Measurements from ENCODE around the gene CLNK.

DNA sequence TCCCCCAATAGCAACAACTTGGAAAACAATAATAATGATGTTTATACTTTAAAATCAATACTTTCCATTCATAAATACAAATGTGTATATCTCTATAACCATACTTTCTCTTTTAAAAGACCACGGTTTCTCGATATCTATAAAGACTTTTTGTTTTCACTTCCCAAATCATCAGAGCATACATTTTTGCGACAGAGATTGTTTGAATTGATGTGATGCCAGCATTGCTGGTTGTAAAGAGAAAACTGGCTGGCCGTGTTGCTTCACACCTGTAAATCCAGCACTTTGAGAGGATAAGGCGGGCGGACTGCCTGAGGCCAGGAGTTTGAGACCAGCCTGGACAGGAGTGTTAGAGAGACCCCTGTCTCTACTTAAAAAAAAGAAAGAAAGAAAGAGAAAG, 149.7 kb downstream of the CLNK start:
- TF ChIP-seq, protein P1, sequence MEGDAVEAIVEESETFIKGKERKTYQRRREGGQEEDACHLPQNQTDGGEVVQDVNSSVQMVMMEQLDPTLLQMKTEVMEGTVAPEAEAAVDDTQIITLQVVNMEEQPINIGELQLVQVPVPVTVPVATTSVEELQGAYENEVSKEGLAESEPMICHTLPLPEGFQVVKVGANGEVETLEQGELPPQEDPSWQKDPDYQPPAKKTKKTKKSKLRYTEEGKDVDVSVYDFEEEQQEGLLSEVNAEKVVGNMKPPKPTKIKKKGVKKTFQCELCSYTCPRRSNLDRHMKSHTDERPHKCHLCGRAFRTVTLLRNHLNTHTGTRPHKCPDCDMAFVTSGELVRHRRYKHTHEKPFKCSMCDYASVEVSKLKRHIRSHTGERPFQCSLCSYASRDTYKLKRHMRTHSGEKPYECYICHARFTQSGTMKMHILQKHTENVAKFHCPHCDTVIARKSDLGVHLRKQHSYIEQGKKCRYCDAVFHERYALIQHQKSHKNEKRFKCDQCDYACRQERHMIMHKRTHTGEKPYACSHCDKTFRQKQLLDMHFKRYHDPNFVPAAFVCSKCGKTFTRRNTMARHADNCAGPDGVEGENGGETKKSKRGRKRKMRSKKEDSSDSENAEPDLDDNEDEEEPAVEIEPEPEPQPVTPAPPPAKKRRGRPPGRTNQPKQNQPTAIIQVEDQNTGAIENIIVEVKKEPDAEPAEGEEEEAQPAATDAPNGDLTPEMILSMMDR (IDR thresholded peaks at IDR 0.05): no peak
- no peak for TF ChIP-seq EP300 (IDR thresholded peaks at IDR 0.05)
- TF ChIP-seq POLR2A (IDR thresholded peaks at IDR 0.05): no peak
